K562 (cell line): ENCODE measurements around the gene GAMT. TPM values are rescaled to one million over a fixed set of nuclear protein-coding genes. Genes with fewer than 3 reads are reported as not detected.

Experiments used
- CBFA2T3 ChIP-seq: fragments of 450-650 bp; IDR thresholded peaks from 2 replicates; pipeline ENCODE4 v1.6.1; 2017
- CHAMP1 ChIP-seq: fragments of 450-650 bp; IDR thresholded peaks from 2 replicates; pipeline ENCODE4 v1.6.1; 2016; ENCODE audit warnings: mild to moderate bottlenecking
- CHCHD3 ChIP-seq: fragments of 250-450 bp; sonication (Bioruptor Pico); IDR thresholded peaks from 2 replicates; pipeline ENCODE4 v2.1.2; 2022; ENCODE audit warnings: mild to moderate bottlenecking
- CREB1 ChIP-seq, 2 experiments: sonication (generic) in 1 of 2; formaldehyde crosslinking in 1 of 2; IDR thresholded peaks; 2 replicates each; pipeline versions ENCODE4 v1.6.1 to v1.8.0; 2012 to 2022; ENCODE audit warnings: inconsistent platforms in 1 of 2, mild to moderate bottlenecking in 1 of 2, missing genetic modification reagents in 1 of 2, moderate library complexity in 1 of 2
- CREB3L1 ChIP-seq: fragments of 450-650 bp; IDR thresholded peaks from 2 replicates; pipeline ENCODE4 v1.6.1; 2014; ENCODE audit warnings: low read depth, mild to moderate bottlenecking, moderate library complexity, borderline replicate concordance
- E2F3 ChIP-seq: fragments of 250-450 bp; sonication (Bioruptor Pico); IDR thresholded peaks from 2 replicates; pipeline ENCODE4 v1.4.0; 2020; ENCODE audit warnings: mild to moderate bottlenecking
- HCFC1 ChIP-seq: IDR thresholded peaks from 2 replicates; pipeline ENCODE4 v1.6.1; 2012; ENCODE audit warnings: low read depth, low read length, improper control_type of control experiment
- HMGXB4 ChIP-seq: sonication (generic); formaldehyde crosslinking; IDR thresholded peaks from 2 replicates; pipeline ENCODE4 v1.8.1; 2023; ENCODE audit warnings: mild to moderate bottlenecking, missing genetic modification reagents
- HNRNPH1 ChIP-seq: fragments of 200-400 bp; formaldehyde crosslinking; optimal IDR thresholded peaks from 2 replicates; pipeline ENCODE3; 2017; ENCODE audit warnings: low read depth, mild to moderate bottlenecking, low read length, moderate library complexity
- MAFF ChIP-seq: IDR thresholded peaks from 2 replicates; pipeline ENCODE4 v1.6.1; 2012; ENCODE audit warnings: low read length, improper control_type of control experiment
- RBM17 ChIP-seq: fragments of 200-400 bp; formaldehyde crosslinking; IDR thresholded peaks from 2 replicates; pipeline ENCODE4 v1.6.1; 2017; ENCODE audit warnings: low read depth, mild to moderate bottlenecking, low read length, borderline replicate concordance
- TFE3 ChIP-seq: fragments of 450-650 bp; formaldehyde crosslinking; IDR thresholded peaks from 2 replicates; pipeline ENCODE4 v1.4.0; 2020; ENCODE audit warnings: mild to moderate bottlenecking, mixed read lengths
- THRB ChIP-seq: fragments of 450-650 bp; formaldehyde crosslinking; conservative IDR thresholded peaks from 2 replicates; pipeline ENCODE4 v1.4.0; 2022; ENCODE audit warnings: mild to moderate bottlenecking, missing genetic modification characterization
- U2AF1 ChIP-seq: fragments of 200-400 bp; formaldehyde crosslinking; optimal IDR thresholded peaks from 2 replicates; pipeline ENCODE3; 2017; ENCODE audit warnings: mild to moderate bottlenecking, low read depth, low read length, moderate library complexity
- ZBTB26 ChIP-seq: fragments of 450-650 bp; formaldehyde crosslinking; IDR thresholded peaks from 2 replicates; pipeline ENCODE4 v1.4.0; 2022; ENCODE audit warnings: missing genetic modification characterization
- polyA plus RNA-seq, 8 experiments: library from polyadenylated mRNA; depleted of rRNA in 4 of 8; stranded (reverse) in 5 of 8; unstranded in 3 of 8; fragments of >200 nt; fragmentation: Nextera tagmentation in 2 of 8; fragmentation: Illumina TruSeq in 1 of 8; extraction: Ambion mirVana in 2 of 8; extraction: Trizol in 1 of 8; gene quantifications; 2 replicates each; pipeline versions ENCODE4 v1.2.1 to v1.2.3, GENCODE V29; 2011 to 2014; ENCODE audit warnings: inconsistent platforms in 1 of 8, missing spikeins in 1 of 8
- total RNA-seq, 7 experiments: library from RNA; depleted of rRNA in 6 of 7; stranded (reverse); fragments of >200 nt in 6 of 7; fragmentation: Illumina TruSeq in 2 of 7; extraction: Trizol in 2 of 7; gene quantifications; 2 replicates each; pipeline versions ENCODE4 v1.2.1 to v1.2.3, GENCODE V29; 2011 to 2021; ENCODE audit warnings: low replicate concordance in 1 of 7

The GAMT gene
- total and polyA plus RNA-seq, 9 of the 15 experiments (the other 6 are each of a cell fraction or from before 2014, with no cell fraction given), result 1.3 to 35.3 (median 27.2) TPM

GRCh38 chr19:1383312-1384084 is 17.8 kb downstream of the GAMT start, which contains the start of gene NDUFS7 (continued):
- TF ChIP-seq HCFC1 (peak; percentile 93), CREB1 (IDR thresholded peaks at IDR 0.05) (peak; percentile 87), CREB1 (CRISPR knock-in tag; IDR thresholded peaks at IDR 0.05) (peak; percentile 92), U2AF1 (peak; percentile 98), TFE3 (peak; percentile 24; the same call in 1 of the 2 replicates), THRB (CRISPR knock-in tag) (peak; percentile 54; the same call in 1 of the 2 replicates), E2F3 (CRISPR knock-in tag) (no peak), CHCHD3 (peak; percentile 65; the same call in 1 of the 2 replicates), HMGXB4 (CRISPR knock-in tag) (peak; percentile 100), CREB3L1 (peak; percentile 76), HNRNPH1 (no peak), RBM17 (no peak), CHAMP1 (peak; percentile 94), MAFF (no peak), CBFA2T3 (peak; percentile 45), ZBTB26 (CRISPR knock-in tag) (0 out of 2 replicates have a peak, but pooled peaks have one; percentile 37)
